Bronchial epithelial cell (primary cell): ENCODE measurements around the gene LIPH. TPM values are rescaled to one million over a fixed set of nuclear protein-coding genes. Genes with fewer than 3 reads are reported as not detected.

ENCODE experiments used
- DNase-seq: peaks from one replicate; pipeline ENCODE4 v3.0.0-alpha.2; 2010; ENCODE audit warnings: low read depth
- FAIRE-seq: peaks from 2 replicates; lab custom pipeline; 2011; peaks lifted over from hg19 to GRCh38; lab: Jason Lieb, UNC
- H3K27me3 ChIP-seq: 2 replicates; pipeline ENCODE4 v1.5.1; 2011; ENCODE audit warnings: low read length; ENCODE audit not compliant: control insufficient read depth, insufficient read depth
- H3K36me3 ChIP-seq: 2 replicates; pipeline ENCODE4 v1.5.1; 2011; ENCODE audit warnings: low read length; ENCODE audit not compliant: control insufficient read depth, insufficient read depth
- H3K4me3 ChIP-seq: 2 replicates; pipeline ENCODE4 v1.5.1; 2011; ENCODE audit warnings: mild to moderate bottlenecking, low read depth, low read length, control low read depth
- CTCF ChIP-seq: IDR thresholded peaks from 2 replicates; pipeline ENCODE4 v1.5.1; 2011; ENCODE audit warnings: mild to moderate bottlenecking, moderate library complexity, low read length, control low read depth, inconsistent platforms; ENCODE audit not compliant: insufficient read depth, severe bottlenecking
- total RNA-seq: library from RNA; depleted of rRNA; stranded (reverse); fragments of >200 nt; gene quantifications from 2 replicates; pipeline ENCODE4 v1.2.1, GENCODE V29; 2014

The LIPH gene
- total RNA-seq: 1.8 and 5.6 TPM in 2 replicates

GRCh38 chr3:185552358-185552877 lies at the start of gene LIPH:
Gene LIPH, minus strand, starts transcription at chr3:185552588. Its CDS starts 117 bp downstream, at chr3:185552471.
- FAIRE-seq (no peak), DNase-seq (peak; percentile 66)
- H3K4me3 ChIP-seq: no peak within 1 kb of the TSS
- no peaks in the 10 kb centered on the region for H3K27me3 ChIP-seq
- no peak for TF ChIP-seq CTCF
- H3K36me3 ChIP-seq: no peaks in the 10 kb centered on the region

- H3K27me3 ChIP-seq: no peaks in the 10 kb centered on the region
- FAIRE-seq (no peak), DNase-seq (no peak)
- no peak overlapping the region for H3K4me3 ChIP-seq
- H3K36me3 ChIP-seq: peaks cover 2% of the 10 kb centered on the region
- no peak for TF ChIP-seq CTCF
These were observed 43.1 kb upstream of the LIPH start for GRCh38 chr3:185595526-185595925.

GRCh38 chr3:185594073-185594472 lies 41.7 kb upstream of the LIPH start:
- Histone ChIP-seq H3K36me3 (peaks cover 2% of the 10 kb centered on the region), H3K4me3 (no peak overlapping the region)

GRCh38 chr3:185586686-185587039 lies 34.3 kb upstream of the LIPH start:
- no peaks in the 10 kb centered on the region for H3K36me3 ChIP-seq
- TF ChIP-seq CTCF: no peak
- FAIRE-seq: no peak
- H3K27me3 ChIP-seq: no peaks in the 10 kb centered on the region
- peak overlapping the region; percentile 98 for H3K4me3 ChIP-seq
- no peak for DNase-seq

More at GRCh38 chr3:185594073-185594472, 41.7 kb upstream of the LIPH start:
- TF ChIP-seq CTCF: no peak
- H3K27me3 ChIP-seq: no peaks in the 10 kb centered on the region
- FAIRE-seq (no peak), DNase-seq (no peak)

- peak within 1 kb of the TSS; percentile 98 for H3K4me3 ChIP-seq
- DNase-seq (peak; percentile 96), FAIRE-seq (no peak)
- TF ChIP-seq CTCF: no peak
- H3K36me3 ChIP-seq: no peaks in the 10 kb centered on the region
- no peaks in the 10 kb centered on the region for H3K27me3 ChIP-seq
These were observed 33.7 kb upstream of the LIPH start, which contains the start of gene SENP2 for GRCh38 chr3:185585859-185586685. Gene SENP2, plus strand, starts transcription at chr3:185586295. Its CDS starts 119 bp downstream, at chr3:185586414.
